SK-N-SH (cell line): ENCODE measurements around the gene CTSF. TPM values are rescaled to one million over a fixed set of nuclear protein-coding genes. Genes with fewer than 3 reads are reported as not detected.

Experiments
- CTCF ChIA-PET: fragments of 300-600, 350-600 bp; formaldehyde crosslinking; extraction: SDS; loops from one replicate; lab custom pipeline; 2021; lab: Yijun Ruan, JAX
- POLR2A ChIA-PET: fragments of 350-600 bp; sonication (Branson Sonifier 250); formaldehyde crosslinking; extraction: SDS; loops from one replicate; lab custom pipeline; 2020; ENCODE audit warnings: antibody characterized with exemption, inconsistent platforms; lab: Yijun Ruan, JAX
- DNase-seq: peaks from one replicate; pipeline ENCODE4 v3.0.0; 2012
- H2AFZ ChIP-seq: fragments of 200-600 bp; sonication (generic); 2 replicates; pipeline ENCODE4 v1.8.1; 2016; ENCODE audit warnings: antibody characterized with exemption, mild to moderate bottlenecking, low read depth
- H3F3A ChIP-seq: fragments of 200-600 bp; sonication (generic); replicated peaks from 2 replicates; pipeline ENCODE3; 2016; ENCODE audit warnings: antibody characterized with exemption, mild to moderate bottlenecking; ENCODE audit not compliant: insufficient read depth
- H3K27ac ChIP-seq, 2 experiments: fragments of 200-500 bp in 1 of 2; fragments of 200-600 bp in 1 of 2; sonication (Bioruptor generic) in 1 of 2; sonication (generic), shearing (Covaris generic) in 1 of 2; 2 replicates each; pipeline versions ENCODE4 v1.5.1 to v1.6.1; 2014 to 2016; ENCODE audit warnings: low read depth in 2 of 2, inconsistent platforms in 1 of 2, low read length in 1 of 2, mild to moderate bottlenecking in 1 of 2, mixed read lengths in 1 of 2
- H3K27me3 ChIP-seq: fragments of 200-600 bp; sonication (generic), shearing (Covaris generic); 2 replicates; pipeline ENCODE4 v1.6.1; 2016; ENCODE audit warnings: mixed run types; ENCODE audit not compliant: insufficient read depth
- H3K36me3 ChIP-seq, 2 experiments: fragments of 200-500 bp in 1 of 2; fragments of 200-600 bp in 1 of 2; sonication (Bioruptor generic) in 1 of 2; sonication (generic) in 1 of 2; replicated peaks in 1 of 2; 2 replicates each; pipeline versions ENCODE3 to v1.5.1; 2014 to 2016; ENCODE audit warnings: low read length in 1 of 2, mild to moderate bottlenecking in 1 of 2; ENCODE audit not compliant: insufficient read depth in 2 of 2, control insufficient read depth in 1 of 2
- H3K4me1 ChIP-seq, 2 experiments: fragments of 200-500 bp in 1 of 2; fragments of 200-600 bp in 1 of 2; sonication (Bioruptor generic) in 1 of 2; sonication (generic), shearing (Covaris generic) in 1 of 2; 2 replicates each; pipeline versions ENCODE4 v1.5.1 to v1.6.1; 2014 to 2016; ENCODE audit warnings: low read depth in 1 of 2, low read length in 1 of 2, mixed run types in 1 of 2; ENCODE audit not compliant: insufficient read depth in 2 of 2, control insufficient read depth in 1 of 2
- H3K4me2 ChIP-seq: fragments of 200-600 bp; sonication (generic), shearing (Covaris generic); 2 replicates; pipeline ENCODE4 v1.6.1; 2017; ENCODE audit warnings: mixed run types
- H3K4me3 ChIP-seq, 2 experiments: fragments of 200-500 bp in 1 of 2; fragments of 200-600 bp in 1 of 2; sonication (Bioruptor generic) in 1 of 2; sonication (generic), shearing (Covaris generic) in 1 of 2; 2 replicates each; pipeline versions ENCODE4 v1.5.1 to v1.8.1; 2014 to 2016; ENCODE audit warnings: low read depth in 2 of 2, inconsistent platforms in 1 of 2, low read length in 1 of 2, mild to moderate bottlenecking in 1 of 2, mixed read lengths in 1 of 2, moderate library complexity in 1 of 2
- H3K79me2 ChIP-seq: fragments of 200-600 bp; sonication (generic); 2 replicates; pipeline ENCODE4 v1.8.1; 2017; ENCODE audit warnings: mild to moderate bottlenecking; ENCODE audit not compliant: insufficient read depth
- H3K9ac ChIP-seq: fragments of 200-600 bp; sonication (generic); 2 replicates; pipeline ENCODE4 v1.6.1; 2017; ENCODE audit warnings: mixed run types
- H3K9me2 ChIP-seq: fragments of 200-600 bp; sonication (generic); 2 replicates; pipeline ENCODE4 v1.6.1; 2017; ENCODE audit warnings: mixed run types
- H3K9me3 ChIP-seq: fragments of 200-600 bp; sonication (generic); 2 replicates; pipeline ENCODE4 v1.6.1; 2017; ENCODE audit warnings: mixed run types, mild to moderate bottlenecking, moderate library complexity
- H4K20me1 ChIP-seq: fragments of 200-600 bp; sonication (generic); 2 replicates; pipeline ENCODE4 v1.6.1; 2017; ENCODE audit warnings: mild to moderate bottlenecking, mixed run types; ENCODE audit not compliant: insufficient read depth
- EZH2phosphoT487 ChIP-seq: fragments of 200-600 bp; sonication (generic); IDR thresholded peaks from 2 replicates; pipeline ENCODE4 v1.6.1; 2017; ENCODE audit warnings: low read depth, mixed run types, mild to moderate bottlenecking, antibody characterized with exemption, moderate library complexity, borderline replicate concordance
- FOSL2 ChIP-seq: IDR thresholded peaks from 2 replicates; pipeline ENCODE4 v1.4.0; 2012; ENCODE audit warnings: low read depth, mild to moderate bottlenecking, moderate library complexity, borderline replicate concordance
- FOXJ3 ChIP-seq: sonication (generic); formaldehyde crosslinking; IDR thresholded peaks from 2 replicates; pipeline ENCODE4 v1.5.1; 2020; ENCODE audit warnings: mild to moderate bottlenecking, missing genetic modification reagents
- JUND ChIP-seq: IDR thresholded peaks from 2 replicates; pipeline ENCODE4 v1.4.0; 2012
- POLR2AphosphoS5 ChIP-seq: IDR thresholded peaks from 2 replicates; pipeline ENCODE4 v1.6.1; 2012; ENCODE audit warnings: low read depth, low read length
- SIN3A ChIP-seq: IDR thresholded peaks from 2 replicates; pipeline ENCODE4 v1.6.1; 2012; ENCODE audit warnings: low read depth, mild to moderate bottlenecking, low read length, moderate library complexity, borderline replicate concordance
- TAF1 ChIP-seq: IDR thresholded peaks from 2 replicates; pipeline ENCODE4 v1.6.1; 2012; ENCODE audit warnings: low read depth, mild to moderate bottlenecking, low read length, moderate library complexity, borderline replicate concordance
- TCF12 ChIP-seq: IDR thresholded peaks from 2 replicates; pipeline ENCODE4 v1.4.0; 2012
- WGBS: methylation state at CpG from one replicate; pipeline ENCODE4 v1.1.6; 2017; ENCODE audit warnings: low lambda C conversion rate; 5-methylcytosine and 5-hydroxymethylcytosine counted together
- polyA plus RNA-seq, 3 experiments: library from polyadenylated mRNA; depleted of rRNA; stranded (reverse); fragments of >200 nt; gene quantifications; 2 replicates each; pipeline ENCODE4 v1.2.3, GENCODE V29; 2012
- TF ChIP-seq, protein P1 (sequence below): IDR thresholded peaks from 2 replicates; pipeline ENCODE4 v1.6.1; 2012; ENCODE audit warnings: mild to moderate bottlenecking, low read depth, low read length, moderate library complexity

CTSF gene
- polyA plus RNA-seq, 1 of the 3 experiments (the other 2 are of a cell fraction), result 57.2 TPM

DNA sequence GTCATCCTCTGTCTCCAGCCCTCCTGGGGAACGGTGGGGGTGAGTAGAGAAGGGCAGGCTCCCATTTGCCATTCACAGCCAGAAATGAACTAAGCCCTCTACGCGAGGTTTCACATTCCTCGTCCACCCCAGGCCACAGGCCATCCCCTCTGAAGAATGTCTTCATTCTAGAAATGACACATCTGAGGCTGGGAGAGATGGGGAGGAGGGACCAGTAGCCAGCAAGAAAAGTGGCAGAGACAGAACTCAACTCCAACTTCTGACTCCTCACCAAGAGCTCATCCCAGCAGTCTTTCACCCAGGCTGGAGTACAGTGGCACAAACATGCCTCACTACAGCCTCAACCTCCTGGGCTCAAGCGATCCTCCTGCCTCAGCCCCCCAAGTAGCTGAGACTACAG, 3.4 kb downstream of the CTSF start (continued):
- no peak for TF ChIP-seq TAF1
- no peak for TF ChIP-seq EZH2phosphoT487
- TF ChIP-seq, all 33 proteins: peak for 0

DNA sequence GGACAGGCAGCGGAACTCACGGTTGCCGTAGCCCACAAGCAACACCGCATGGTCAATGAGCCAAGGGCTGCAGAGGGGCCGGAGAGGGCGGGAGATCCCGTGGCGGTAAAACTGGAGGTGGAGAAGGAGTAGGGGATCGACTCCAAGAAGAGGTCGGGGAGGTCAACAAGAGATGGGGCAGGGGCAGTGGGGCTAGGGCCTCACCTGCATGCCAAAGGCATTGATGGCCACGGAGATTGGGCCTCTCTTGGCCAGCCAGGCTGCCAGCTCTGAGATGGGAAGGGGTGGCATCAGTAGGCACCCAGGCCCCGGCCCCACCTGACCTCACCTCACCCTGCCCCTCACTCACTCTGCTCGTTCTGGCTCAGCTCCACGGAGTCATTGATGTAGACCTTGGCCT, 3.9 kb downstream of the CTSF start:
- Histone ChIP-seq H2AFZ (no peak overlapping the region), H3K4me3 (no peak overlapping the region), H3K9ac (no peak overlapping the region), H3K9me2 (no peaks in the 10 kb centered on the region), H3K9me3 (no peaks in the 10 kb centered on the region), H3K4me1 (peaks cover 0 to 7% of the 10 kb centered on the region in 2 experiments; a peak in 1 of 4 replicates), H3K27ac (no peak overlapping the region), H3K4me2 (no peak overlapping the region), H3K36me3 (no peaks in the 10 kb centered on the region), H3K79me2 (no peaks in the 10 kb centered on the region), H3K27me3 (no peaks in the 10 kb centered on the region), H4K20me1 (no peaks in the 10 kb centered on the region), H3F3A (no peaks in the 10 kb centered on the region)
- ChIA-PET POLR2A (no interaction called here), CTCF (interaction anchor here (0.8 to 1.1 kb wide), 4 partner anchors 15 to 131 kb away, joined by 3 to 5 read pairs (median 4); partner anchors contain the start of genes CCDC87, CCS and RBM4B)
- 84% methylated on average over 13 of the region's 14 CpGs for WGBS
- no peak for TF ChIP-seq POLR2AphosphoS5
- TF ChIP-seq FOSL2, result no peak
- TF ChIP-seq FOXJ3 (CRISPR knock-in tag), result no peak
- TF ChIP-seq JUND, result no peak
- no peak for TF ChIP-seq EZH2phosphoT487
- TF ChIP-seq TCF12, result no peak
- TF ChIP-seq, protein P1, sequence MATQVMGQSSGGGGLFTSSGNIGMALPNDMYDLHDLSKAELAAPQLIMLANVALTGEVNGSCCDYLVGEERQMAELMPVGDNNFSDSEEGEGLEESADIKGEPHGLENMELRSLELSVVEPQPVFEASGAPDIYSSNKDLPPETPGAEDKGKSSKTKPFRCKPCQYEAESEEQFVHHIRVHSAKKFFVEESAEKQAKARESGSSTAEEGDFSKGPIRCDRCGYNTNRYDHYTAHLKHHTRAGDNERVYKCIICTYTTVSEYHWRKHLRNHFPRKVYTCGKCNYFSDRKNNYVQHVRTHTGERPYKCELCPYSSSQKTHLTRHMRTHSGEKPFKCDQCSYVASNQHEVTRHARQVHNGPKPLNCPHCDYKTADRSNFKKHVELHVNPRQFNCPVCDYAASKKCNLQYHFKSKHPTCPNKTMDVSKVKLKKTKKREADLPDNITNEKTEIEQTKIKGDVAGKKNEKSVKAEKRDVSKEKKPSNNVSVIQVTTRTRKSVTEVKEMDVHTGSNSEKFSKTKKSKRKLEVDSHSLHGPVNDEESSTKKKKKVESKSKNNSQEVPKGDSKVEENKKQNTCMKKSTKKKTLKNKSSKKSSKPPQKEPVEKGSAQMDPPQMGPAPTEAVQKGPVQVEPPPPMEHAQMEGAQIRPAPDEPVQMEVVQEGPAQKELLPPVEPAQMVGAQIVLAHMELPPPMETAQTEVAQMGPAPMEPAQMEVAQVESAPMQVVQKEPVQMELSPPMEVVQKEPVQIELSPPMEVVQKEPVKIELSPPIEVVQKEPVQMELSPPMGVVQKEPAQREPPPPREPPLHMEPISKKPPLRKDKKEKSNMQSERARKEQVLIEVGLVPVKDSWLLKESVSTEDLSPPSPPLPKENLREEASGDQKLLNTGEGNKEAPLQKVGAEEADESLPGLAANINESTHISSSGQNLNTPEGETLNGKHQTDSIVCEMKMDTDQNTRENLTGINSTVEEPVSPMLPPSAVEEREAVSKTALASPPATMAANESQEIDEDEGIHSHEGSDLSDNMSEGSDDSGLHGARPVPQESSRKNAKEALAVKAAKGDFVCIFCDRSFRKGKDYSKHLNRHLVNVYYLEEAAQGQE, result no peak
- no peak for TF ChIP-seq SIN3A
- DNase-seq, result no peak

DNA sequence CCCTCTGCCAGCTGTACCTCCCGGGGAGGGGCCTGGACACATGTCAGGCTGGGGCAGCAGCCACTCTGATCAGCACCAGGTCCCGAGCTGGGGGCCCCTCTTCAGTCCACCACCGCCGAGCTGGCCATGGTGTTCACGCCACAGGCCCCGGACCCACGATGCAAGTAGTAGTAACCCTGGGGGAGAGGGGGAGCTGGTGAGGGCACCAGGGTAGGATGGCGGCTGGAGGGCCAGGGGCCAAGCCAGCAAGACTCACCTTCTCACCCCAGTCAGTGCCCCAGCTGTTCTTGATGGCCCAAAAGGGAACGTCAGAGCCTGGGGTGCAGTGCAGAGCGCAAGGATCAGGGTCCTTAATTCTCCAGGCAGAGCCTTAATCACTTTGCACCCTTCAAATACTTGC, 4.6 kb downstream of the CTSF start:
- Histone ChIP-seq H3K9me2 (no peaks in the 10 kb centered on the region), H2AFZ (no peak overlapping the region), H3K27ac (no peak overlapping the region), H3K4me2 (no peak overlapping the region), H3K4me1 (peaks cover 0 to 7% of the 10 kb centered on the region in 2 experiments; a peak in 1 of 4 replicates), H3F3A (no peaks in the 10 kb centered on the region), H3K79me2 (no peaks in the 10 kb centered on the region), H3K36me3 (no peaks in the 10 kb centered on the region), H3K4me3 (no peak overlapping the region), H3K9me3 (no peaks in the 10 kb centered on the region), H3K9ac (no peak overlapping the region), H3K27me3 (no peaks in the 10 kb centered on the region), H4K20me1 (no peaks in the 10 kb centered on the region)
- 94% methylated on average over 9 of the region's 10 CpGs for WGBS
- TF ChIP-seq TAF1, result no peak
- DNase-seq, result no peak
- ChIA-PET POLR2A (no interaction called here), CTCF (interaction anchor here (0.6 to 1.1 kb wide), 4 partner anchors 15 to 270 kb away, joined by 3 to 4 read pairs (median 4); partner anchors contain the start of gene RBM4B)
